GM19467 (cell line): ENCODE measurements around the gene ADAMTS17.

Source experiments
- ATAC-seq: cut with Tn5 transposase; IDR thresholded peaks from one replicate; pipeline ENCODE4 v1.9.1; 2021; ENCODE audit warnings: mild to moderate bottlenecking, moderate library complexity; ENCODE audit not compliant: unreplicated experiment

The ADAMTS17 gene

DNA sequence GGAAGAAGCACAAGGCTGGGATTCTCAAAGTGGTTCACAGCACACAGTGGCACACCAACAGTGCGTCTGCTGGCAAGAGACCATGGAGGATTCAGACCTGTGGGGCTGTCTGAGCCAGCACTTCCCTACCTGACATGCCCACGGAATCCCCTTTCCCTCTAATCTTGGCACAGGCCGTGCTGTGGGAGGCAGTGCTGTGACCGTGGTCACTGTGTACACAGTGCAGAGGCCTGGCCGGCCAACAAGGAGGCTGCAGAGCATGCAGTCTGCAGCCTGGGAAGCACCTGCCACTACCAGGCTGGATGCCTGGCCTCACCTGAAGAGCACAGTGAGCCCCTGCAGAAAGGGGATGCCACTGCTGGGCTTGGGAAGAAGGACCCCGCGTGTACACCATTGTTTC, 307.6 kb downstream of the ADAMTS17 start:
- no peak for ATAC-seq

DNA sequence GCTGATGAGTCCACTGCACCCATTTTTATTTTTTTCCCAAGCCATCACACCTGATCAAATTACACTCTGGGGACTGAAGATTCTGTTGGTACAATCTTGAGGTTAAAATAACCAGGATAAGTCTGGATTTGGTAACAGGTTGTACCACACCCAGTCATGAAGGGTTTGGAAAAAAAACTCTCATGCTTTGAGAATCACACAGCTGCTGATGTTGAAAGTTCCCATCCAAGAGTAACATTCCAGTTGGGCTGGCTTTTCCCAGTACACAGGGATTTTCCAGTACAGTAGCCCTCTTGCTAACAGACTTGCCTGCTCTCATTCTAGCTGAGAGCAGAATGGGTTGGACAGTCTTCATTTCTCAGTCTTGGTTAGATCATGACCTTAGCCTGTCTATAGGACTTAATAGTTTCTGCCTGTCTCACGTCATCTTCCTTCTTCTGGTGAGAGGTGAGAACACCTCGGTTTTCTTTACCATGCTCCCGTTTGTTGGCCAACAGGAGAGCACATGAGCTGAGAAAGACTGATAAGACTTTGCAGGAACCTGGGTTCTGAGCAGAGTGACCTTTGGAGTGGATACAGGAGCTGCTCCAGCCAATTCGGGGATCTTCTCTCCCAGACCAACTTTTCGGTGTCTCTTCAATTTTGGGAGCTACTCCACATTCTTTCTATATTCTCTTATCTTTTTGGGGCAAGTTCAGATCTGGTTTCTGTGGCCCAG, 308.5 kb downstream of the ADAMTS17 start:
- ATAC-seq = no peak

DNA sequence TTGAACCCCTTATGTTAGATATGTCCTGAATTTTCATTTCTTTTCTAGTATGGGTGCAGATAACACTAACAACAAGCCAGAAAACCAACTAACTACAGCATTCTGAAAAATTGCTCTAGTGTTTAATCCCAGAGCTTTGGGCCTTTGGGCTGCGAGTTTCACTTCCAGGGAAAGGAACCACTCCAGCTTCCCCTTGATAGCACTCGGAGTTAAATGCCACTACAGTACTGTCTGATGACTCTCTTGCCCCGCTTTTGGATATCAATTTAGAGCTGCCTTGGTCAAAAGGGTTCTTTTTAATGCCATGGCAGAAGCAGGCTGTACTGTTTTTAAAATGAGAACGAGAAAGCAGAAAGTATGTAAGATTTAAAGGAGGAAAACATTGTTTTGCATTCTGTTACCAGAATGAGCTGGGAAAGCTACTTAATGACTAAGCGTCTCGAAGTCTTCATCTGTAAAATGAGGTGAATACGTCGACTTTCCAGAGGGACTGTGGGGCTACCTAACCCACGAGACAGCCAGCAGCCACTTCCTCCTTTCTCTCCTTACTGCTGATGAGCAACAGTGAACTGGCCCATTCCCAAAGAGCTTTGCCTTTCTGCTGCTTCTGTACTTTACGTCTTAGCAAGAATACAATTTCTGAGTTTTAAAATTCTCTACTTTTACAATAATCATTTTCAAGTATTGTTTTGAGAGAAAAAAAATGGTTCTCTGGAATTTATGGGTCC, 309.3 kb downstream of the ADAMTS17 start:
- ATAC-seq = no peak

DNA sequence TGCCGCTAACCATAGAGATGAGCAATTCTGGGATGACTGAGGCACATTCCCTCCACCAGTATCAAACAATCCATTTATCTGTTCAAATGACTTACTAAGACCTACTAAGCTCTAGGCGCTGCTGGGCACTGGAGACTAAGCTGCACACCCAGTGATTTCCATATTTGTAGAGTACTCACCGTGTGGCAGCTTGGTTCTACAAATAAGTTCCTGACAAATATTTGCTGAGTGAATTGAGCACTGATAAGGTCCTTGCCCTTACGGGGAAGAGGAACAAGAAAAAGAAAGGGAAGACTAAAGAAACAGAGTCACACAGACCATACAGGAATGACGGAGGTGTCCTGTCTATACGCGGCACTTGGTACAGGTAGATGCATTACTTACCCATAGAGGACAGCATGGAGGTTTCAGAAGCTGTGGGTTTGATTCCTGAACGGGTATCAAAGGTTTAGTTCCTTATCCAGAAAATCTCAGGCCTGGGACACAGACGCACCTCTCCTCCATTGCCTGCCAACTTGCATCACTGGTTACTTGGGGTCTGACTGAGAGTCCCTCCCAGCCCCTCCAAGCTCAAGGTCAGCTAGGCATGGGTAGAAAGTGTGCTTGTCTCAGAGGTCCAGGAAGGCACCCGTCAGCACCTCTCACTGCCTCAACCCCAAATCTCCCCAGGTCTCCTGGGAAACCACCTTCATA, 310.0 kb downstream of the ADAMTS17 start:
- ATAC-seq = no peak

DNA sequence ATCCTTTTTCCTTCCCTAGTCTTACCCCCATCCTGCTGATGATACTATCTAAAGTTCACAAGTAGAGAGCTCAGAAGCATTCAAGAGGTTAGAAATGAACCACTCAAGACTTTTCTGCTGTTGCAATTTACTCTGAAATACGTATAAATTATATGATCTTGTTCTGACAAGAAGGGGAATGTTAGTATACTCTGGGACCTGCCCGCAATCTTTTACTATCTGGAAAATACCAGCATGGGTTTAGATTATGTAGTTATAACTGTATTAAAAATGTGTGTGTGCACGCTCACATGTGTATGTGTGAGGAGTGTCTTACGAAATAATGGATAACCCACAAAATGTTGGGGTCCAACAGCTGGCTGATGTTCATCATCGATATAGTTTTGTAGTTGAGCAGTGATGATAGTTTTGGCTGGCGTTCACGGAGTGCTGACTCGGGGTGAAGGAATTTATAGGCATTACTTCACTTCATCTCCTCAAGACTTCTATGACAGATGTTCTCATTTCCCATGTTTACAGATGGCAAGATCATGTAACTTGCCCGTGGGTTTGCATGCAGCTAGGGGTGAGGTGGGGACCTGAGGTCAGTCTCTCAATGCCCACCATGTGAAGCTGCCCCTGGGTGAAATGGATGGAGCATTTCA, 311.1 kb downstream of the ADAMTS17 start:
- ATAC-seq = no peak

DNA sequence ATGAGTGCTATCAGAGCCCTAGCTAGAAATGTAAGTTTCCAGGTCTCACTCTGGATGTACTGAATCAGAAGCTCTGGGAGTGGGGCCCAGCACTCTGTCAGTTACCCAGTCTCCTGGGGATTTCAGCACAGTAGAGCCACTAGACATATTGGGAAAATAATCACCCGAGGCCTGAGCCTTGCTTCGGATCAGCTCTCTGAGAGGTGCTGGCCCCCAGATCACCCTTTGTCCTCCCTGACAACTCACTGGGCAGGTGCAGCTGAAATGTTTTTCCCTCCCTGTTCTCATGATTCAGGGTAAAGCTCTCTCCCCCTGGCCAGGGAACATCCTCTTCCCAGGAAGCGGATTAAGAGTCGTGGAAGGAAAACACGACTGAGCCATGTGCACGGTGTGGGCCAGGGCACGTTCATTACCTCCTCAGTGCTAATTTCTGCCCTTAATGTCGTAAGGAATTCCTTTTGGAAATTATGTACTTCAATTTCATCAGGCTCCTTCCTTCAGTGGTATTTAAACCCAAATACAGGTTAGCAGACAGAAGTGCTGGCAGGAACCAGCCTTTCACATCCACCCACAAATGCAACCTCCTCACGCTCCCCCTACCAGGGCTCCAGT, 311.8 kb downstream of the ADAMTS17 start:
- no peak for ATAC-seq

DNA sequence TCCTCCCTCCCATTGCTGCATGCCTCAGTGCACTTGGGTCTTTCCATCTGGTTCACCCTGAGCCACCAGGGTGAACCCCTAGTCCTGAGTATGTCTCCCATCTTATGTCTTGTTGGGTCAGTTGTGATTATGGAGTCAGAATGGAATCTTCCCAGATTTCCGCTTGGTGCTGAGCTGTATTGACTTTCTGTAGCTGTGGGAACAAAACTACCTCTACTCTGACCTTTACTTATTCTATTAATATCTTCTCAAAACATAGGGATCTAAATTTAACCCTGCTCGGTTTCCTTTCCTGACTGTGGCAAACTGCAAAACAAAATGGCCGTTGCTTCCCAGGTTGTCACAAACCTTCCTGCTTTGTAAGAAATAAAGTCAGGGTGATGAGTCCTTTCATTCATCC, 312.7 kb downstream of the ADAMTS17 start:
- ATAC-seq = no peak

DNA sequence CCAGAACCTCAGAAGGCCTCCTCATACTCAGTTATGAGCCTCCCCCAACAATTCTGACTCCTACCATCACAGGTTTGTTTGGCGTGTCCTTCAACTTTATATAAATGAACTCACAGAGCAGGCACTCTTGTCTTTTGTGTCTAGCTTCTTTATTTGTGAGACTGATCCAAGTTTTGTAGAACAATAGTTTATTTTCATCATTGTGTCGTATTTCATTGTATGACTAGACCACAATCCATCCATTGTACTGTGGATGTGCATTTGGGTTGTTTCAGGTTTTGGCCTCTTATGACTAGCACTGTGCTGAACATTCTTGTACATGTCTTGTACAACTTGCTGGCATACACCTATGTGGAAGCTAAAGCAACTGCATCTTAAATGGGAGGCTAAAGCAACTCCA, 315.7 kb downstream of the ADAMTS17 start:
- no peak for ATAC-seq

DNA sequence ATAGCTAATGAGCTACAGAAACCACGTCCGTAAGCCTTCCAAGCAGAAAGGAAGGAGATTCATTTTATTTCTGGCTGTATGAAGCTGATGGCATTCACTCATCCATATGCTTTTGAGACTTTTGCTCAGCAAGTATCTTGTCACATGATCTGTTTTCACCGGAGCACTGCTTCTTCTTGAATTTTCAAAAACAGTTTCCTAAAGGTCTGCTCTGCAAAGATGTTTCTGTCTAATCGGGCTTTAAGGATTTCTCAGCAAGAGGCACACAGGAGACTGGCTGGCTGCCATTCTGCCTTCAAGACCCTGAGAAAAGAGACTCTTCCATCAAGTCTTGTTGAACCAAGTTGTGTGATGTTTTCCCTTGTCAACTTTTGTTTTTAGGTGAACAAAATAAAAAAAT, 319.0 kb downstream of the ADAMTS17 start:
- ATAC-seq = no peak

DNA sequence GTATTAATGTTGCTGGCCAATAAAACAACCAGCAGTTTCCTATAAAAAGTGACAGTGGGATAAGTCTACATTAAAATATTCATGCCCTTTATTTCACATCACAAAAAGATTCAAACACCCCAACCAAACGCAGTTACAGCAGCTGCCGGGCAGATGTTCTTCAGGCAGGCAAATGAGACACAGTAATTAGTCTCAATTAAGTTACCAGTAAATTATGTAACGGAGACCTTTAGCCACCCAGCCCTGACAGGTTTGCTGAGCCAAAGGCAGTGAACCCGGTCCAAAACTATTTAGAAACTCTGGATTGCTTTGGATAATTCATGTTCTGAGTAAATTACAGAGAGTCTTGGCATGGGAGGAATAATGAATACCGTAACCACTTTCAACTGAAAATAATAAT, 319.4 kb downstream of the ADAMTS17 start:
- ATAC-seq = no peak

DNA sequence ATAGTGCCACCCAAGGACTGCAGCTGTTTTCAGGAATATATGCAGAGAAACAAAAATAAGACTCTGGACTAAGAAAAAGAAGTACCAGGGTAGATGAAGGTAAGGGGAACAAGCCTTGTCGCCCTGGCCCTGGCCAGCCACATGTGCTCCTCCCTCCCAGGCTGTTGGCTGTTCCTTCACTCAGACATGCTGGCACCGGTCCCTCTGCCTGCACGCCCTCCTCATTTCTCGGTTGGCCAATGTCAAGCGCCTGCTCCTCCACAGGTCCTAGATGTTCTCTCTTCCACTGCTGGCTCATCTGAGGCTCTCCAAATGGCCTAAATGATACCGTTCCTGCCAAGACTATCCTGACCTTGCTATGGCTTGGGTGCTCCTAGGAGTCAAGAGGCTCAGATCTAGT, 320.1 kb downstream of the ADAMTS17 start:
- no peak for ATAC-seq

DNA sequence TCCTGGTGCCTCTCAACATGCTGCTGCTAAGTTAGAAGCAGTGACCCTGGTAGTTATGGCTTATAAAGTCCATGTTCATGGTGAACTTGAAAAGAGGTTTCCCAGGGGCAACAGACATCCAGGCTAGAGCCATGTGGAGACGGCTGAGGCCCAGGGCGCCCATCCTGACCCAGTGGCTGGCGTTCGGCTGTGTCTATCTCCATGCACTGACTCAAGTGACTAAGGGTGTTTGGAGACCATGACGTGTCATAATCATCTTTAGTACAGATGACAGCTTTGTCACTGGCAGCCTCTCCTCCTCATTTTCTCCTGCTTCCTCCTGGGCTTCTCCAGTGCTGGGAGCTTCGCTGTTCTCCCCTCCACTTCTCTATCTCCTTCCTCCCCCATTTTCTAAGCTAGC, 321.2 kb downstream of the ADAMTS17 start:
- no peak for ATAC-seq

DNA sequence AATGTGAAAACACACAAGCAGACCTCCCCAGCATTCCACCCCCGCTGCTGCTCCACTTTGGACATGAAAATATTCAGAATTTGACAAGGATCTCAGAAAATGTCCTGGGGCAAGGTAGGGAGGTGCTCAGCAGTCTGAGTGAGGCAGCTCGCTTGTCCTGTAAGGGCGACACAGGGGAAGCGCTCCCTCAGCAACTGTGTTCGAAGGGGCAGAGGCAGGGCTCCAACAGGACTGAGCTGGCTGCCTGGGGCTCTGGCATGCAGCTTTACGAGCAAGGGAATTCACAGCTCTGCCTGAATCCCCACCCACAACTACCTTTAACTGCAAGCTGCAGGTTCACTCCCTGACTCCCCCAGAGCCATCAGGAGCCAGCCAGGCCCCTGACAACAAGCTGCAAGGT, 321.6 kb downstream of the ADAMTS17 start:
- ATAC-seq = no peak

DNA sequence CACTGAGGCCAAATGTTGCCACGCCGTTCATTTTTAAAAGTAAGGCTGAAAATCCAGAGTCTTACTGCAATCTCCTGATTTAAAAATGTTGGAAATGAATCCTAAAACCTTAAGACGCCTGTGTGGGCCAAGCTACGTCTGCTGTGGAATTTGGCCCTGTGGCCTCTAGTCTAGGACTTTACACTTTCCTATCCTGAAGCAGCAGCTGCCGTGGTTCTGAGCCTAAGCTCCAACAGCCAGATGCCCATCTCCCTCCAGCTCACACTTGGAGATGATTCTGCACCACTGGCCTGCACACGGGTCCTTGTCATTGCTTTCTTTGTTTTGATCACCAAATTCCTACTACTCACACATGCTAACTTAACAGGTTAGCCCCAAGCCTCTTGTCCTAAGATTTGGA, 322.2 kb downstream of the ADAMTS17 start:
- ATAC-seq = no peak

DNA sequence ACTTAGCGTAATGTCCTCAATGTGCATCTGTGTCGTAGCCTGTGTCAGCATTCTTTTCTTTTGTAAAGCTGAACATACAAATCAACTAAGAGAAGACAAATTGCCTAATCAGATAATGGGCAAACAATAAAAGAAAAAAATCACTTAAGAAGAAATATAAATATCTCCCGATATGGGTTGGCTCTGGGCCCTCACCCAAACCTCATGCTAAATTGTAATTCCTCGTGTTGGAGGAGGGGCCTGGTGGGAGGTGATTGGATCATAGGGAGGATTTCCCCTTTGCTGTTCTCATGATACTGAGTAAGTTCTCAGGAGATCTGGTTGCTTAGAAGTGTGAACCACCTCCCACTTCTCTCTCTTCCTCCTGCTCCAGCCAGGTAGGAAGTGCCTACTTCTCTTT, 323.6 kb downstream of the ADAMTS17 start:
- no peak for ATAC-seq

DNA sequence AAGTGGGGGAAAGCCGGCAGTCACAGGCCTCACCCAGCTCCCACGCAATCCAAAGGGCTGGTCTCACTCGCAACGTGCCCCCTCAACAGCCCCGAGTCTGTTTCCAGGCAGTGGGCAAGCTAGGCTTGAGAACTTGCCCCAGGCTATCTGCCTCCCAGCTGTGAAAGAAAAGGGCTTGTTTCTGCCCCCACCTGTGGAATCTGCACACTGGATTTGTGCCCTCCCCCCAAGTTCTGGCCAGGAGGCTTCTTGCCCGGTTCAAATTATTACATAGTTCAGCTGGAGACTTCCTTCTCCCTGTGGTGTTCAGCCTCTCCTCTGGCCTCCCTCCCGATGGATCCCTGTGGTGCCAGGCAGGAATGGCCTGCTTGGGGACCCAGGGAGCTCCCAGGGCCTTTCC, 324.6 kb downstream of the ADAMTS17 start:
- no peak for ATAC-seq

DNA sequence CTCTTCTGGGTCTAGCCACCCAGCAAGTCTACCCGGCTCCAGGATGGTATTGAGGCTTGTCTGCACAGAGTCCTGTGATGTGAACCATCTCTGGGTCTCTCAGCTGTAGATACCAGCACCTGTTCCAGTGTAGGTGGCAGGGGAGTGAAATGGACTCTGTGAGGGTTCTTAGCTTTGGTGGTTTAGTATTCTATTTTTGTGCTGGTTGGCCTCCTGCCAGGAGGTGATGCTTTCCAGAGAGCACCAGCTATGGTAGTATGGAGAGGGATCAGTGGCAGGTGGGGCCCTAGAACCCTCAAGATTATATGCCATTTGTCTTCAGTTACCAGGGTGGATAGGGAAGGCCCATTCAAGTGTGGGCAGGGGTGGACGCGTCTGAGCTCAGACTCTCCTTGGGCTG, 325.1 kb downstream of the ADAMTS17 start:
- no peak for ATAC-seq

DNA sequence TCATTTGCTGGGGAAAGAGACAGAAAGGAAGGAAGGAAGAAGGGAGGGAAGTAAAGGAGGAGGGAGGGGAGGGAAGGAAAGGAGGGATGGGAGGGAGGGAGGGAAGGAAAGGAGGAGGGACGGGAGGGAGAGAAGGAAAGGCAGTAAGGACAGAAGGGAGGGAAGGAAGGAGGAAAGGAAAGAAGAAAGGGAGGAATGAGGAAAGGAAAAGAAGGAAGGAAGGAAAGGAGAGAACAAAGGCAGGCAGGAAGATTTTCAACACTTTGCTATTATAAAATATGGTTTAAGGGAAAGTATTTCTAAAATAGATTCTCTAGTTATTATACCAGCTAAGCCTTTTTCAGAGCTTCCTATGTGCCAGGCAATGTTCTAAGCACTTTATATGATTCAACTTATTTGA, 330.5 kb downstream of the ADAMTS17 start:
- ATAC-seq = no peak

DNA sequence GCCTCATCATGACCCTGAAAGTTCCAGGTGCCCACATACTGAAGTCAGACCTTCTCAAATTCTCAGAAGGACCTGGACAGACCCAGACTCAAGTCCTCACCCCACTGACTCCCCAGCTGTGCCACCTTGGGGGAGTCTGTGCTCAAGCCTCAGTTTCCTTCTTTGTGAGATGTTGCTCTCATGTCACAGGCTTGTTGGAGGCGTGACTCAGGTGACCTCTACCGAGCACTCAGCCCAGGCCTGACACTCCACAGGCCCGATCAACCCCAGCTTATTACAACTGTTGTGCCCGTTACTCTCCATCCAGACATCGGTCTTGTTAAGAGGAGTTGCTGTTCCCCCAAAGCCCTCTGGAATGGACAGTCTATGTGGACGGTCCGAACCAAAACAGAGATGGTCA, 332.4 kb downstream of the ADAMTS17 start:
- ATAC-seq = no peak

DNA sequence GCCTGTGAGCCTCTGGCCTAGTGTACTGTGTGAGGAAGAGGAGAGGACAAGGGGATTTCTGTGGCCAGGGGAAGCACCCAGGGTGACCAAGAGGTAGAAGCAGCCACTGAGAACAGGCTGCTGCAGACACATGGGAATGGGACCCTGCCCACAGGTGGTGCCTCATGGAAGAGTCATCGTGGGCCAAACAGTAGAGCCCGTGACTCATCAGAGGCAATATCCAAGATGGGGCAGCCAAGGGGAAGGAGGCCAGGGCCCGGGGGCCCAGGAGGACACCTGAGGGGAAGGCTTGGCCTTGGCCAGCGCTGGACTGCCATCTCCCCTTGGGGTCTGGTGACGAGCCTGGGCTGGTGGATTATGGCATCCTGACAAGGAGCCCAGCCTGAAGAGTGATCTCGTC, 333.5 kb downstream of the ADAMTS17 start:
- ATAC-seq = no peak

DNA sequence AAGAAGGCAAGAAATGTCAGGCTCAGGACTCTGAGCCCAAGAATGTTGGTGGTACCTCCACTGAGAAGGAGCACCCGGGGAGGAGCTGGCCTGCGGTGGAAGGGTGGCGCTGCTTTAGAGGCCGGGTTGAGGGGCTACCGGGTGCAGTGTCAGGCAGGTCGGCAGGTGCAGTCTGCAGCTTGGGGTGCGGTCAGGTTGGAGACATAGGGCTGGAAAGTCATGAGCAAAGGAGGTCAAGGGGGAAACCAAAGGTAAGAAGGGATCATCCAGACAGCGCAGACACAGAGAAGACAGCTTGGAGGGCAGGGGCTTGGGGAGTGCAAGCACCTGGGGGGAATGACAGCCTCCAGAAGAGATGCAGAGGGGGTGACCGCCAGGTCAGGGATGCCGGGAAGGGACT, 334.2 kb downstream of the ADAMTS17 start:
- no peak for ATAC-seq
